ENCODE measurements around the gene TMTC2. TPM values are rescaled to one million over a fixed set of nuclear protein-coding genes. Genes with fewer than 3 reads are reported as not detected.

TMTC2 gene
- total and polyA plus RNA-seq, 2 experiments from 2014 or later, result 0.36 to 5.6 TPM

- in situ Hi-C loops (cut with MboI), result no loop called here
- H4K20me1 ChIP-seq (ENCODE audit: insufficient read depth), result no peaks in the 10 kb centered on the region
- no peaks in the 10 kb centered on the region for H3K79me2 ChIP-seq (ENCODE audit: insufficient read depth)
- H2AFZ ChIP-seq, result no peak overlapping the region
- H3K4me1 ChIP-seq (ENCODE audit: insufficient read depth), result no peaks in the 10 kb centered on the region
- no peak overlapping the region for H3K4me3 ChIP-seq
- no peak for DNase-seq
- H3F3A ChIP-seq (ENCODE audit: insufficient read depth), result no peaks in the 10 kb centered on the region
- TF ChIP-seq EZH2 (IDR thresholded peaks at IDR 0.05; ENCODE audit: insufficient read depth, poor library complexity, severe bottlenecking) (no peak), EZH2phosphoT487 (IDR thresholded peaks at IDR 0.05; ENCODE audit: insufficient read depth, low read depth) (no peak)
- H3K4me2 ChIP-seq (ENCODE audit: unreplicated experiment), result no peak overlapping the region
- no peaks in the 10 kb centered on the region for H3K9me2 ChIP-seq (ENCODE audit: insufficient read depth)
- H3K9ac ChIP-seq, result no peak overlapping the region
- 93 to 94% methylated on average over 3 of the region's 3 CpGs for WGBS, 2 experiments (ENCODE audit: low coverage in 1 of 2, low lambda C conversion rate in 2 of 2, missing lambda C conversion rate in 2 of 2)
- no peaks in the 10 kb centered on the region for H3K9me3 ChIP-seq (ENCODE audit: low read depth)
- no peaks in the 10 kb centered on the region for H3K36me3 ChIP-seq (ENCODE audit: low read depth)
- no peak overlapping the region for H3K27ac ChIP-seq
- no peaks in the 10 kb centered on the region for H3K27me3 ChIP-seq (replicated peaks; ENCODE audit: insufficient read depth)
These were observed 162.1 kb downstream of the TMTC2 start for GRCh38 chr12:82848845-82849244.

GRCh38 chr12:82852529-82852928 lies 165.8 kb downstream of the TMTC2 start:
- WGBS, 2 experiments (ENCODE audit: low coverage in 1 of 2, low lambda C conversion rate in 2 of 2, missing lambda C conversion rate in 2 of 2), result 83 to 91% methylated on average over 1 of the region's 1 CpG
- H3F3A ChIP-seq (ENCODE audit: insufficient read depth), result no peaks in the 10 kb centered on the region
- no peak overlapping the region for H2AFZ ChIP-seq
- no peaks in the 10 kb centered on the region for H4K20me1 ChIP-seq (ENCODE audit: insufficient read depth)
- H3K9ac ChIP-seq, result no peak overlapping the region
- no peak overlapping the region for H3K27ac ChIP-seq
- H3K4me3 ChIP-seq, result no peak overlapping the region
- H3K36me3 ChIP-seq (ENCODE audit: low read depth), result no peaks in the 10 kb centered on the region
- H3K9me3 ChIP-seq (ENCODE audit: low read depth), result no peaks in the 10 kb centered on the region
- no peak for DNase-seq
- H3K4me2 ChIP-seq (ENCODE audit: unreplicated experiment), result no peak overlapping the region
- no peak for TF ChIP-seq EZH2phosphoT487 (IDR thresholded peaks at IDR 0.05; ENCODE audit: insufficient read depth, low read depth)
- TF ChIP-seq EZH2 (IDR thresholded peaks at IDR 0.05; ENCODE audit: insufficient read depth, poor library complexity, severe bottlenecking), result no peak
- no peaks in the 10 kb centered on the region for H3K79me2 ChIP-seq (ENCODE audit: insufficient read depth)
- in situ Hi-C loops (cut with MboI), result no loop called here
- H3K9me2 ChIP-seq (ENCODE audit: insufficient read depth), result no peaks in the 10 kb centered on the region
- no peaks in the 10 kb centered on the region for H3K4me1 ChIP-seq (ENCODE audit: insufficient read depth)
- H3K27me3 ChIP-seq (replicated peaks; ENCODE audit: insufficient read depth), result no peaks in the 10 kb centered on the region

GRCh38 chr12:82855872-82856271 lies 169.2 kb downstream of the TMTC2 start:
- Histone ChIP-seq H3K4me3 (no peak overlapping the region), H3K4me2 (ENCODE audit: unreplicated experiment) (no peak overlapping the region), H3K27ac (no peak overlapping the region), H3F3A (ENCODE audit: insufficient read depth) (no peaks in the 10 kb centered on the region), H3K9me3 (ENCODE audit: low read depth) (no peaks in the 10 kb centered on the region), H3K4me1 (ENCODE audit: insufficient read depth) (no peaks in the 10 kb centered on the region), H3K36me3 (ENCODE audit: low read depth) (no peaks in the 10 kb centered on the region), H3K9ac (no peak overlapping the region), H3K27me3 (replicated peaks; ENCODE audit: insufficient read depth) (no peaks in the 10 kb centered on the region), H3K79me2 (ENCODE audit: insufficient read depth) (no peaks in the 10 kb centered on the region), H4K20me1 (ENCODE audit: insufficient read depth) (no peaks in the 10 kb centered on the region), H2AFZ (no peak overlapping the region), H3K9me2 (ENCODE audit: insufficient read depth) (no peaks in the 10 kb centered on the region)
- in situ Hi-C loops (cut with MboI), result no loop called here
- TF ChIP-seq EZH2 (IDR thresholded peaks at IDR 0.05; ENCODE audit: insufficient read depth, poor library complexity, severe bottlenecking), result no peak
- TF ChIP-seq EZH2phosphoT487 (IDR thresholded peaks at IDR 0.05; ENCODE audit: insufficient read depth, low read depth), result no peak
- no peak for DNase-seq

GRCh38 chr12:82857276-82857675 lies 170.6 kb downstream of the TMTC2 start:
- WGBS, 2 experiments (ENCODE audit: low coverage in 1 of 2, low lambda C conversion rate in 2 of 2, missing lambda C conversion rate in 2 of 2), result 97 to 100% methylated on average over 7 of the region's 7 CpGs
- Histone ChIP-seq H3K4me3 (no peak overlapping the region), H2AFZ (no peak overlapping the region), H3K36me3 (ENCODE audit: low read depth) (no peaks in the 10 kb centered on the region), H3F3A (ENCODE audit: insufficient read depth) (no peaks in the 10 kb centered on the region), H3K27me3 (replicated peaks; ENCODE audit: insufficient read depth) (no peaks in the 10 kb centered on the region), H3K4me1 (ENCODE audit: insufficient read depth) (peaks cover 10% of the 10 kb centered on the region; the same call in 1 of the 2 replicates), H3K27ac (no peak overlapping the region), H3K9ac (no peak overlapping the region), H4K20me1 (ENCODE audit: insufficient read depth) (no peaks in the 10 kb centered on the region), H3K9me3 (ENCODE audit: low read depth) (no peaks in the 10 kb centered on the region), H3K4me2 (ENCODE audit: unreplicated experiment) (no peak overlapping the region), H3K9me2 (ENCODE audit: insufficient read depth) (no peaks in the 10 kb centered on the region), H3K79me2 (ENCODE audit: insufficient read depth) (no peaks in the 10 kb centered on the region)
- TF ChIP-seq EZH2phosphoT487 (IDR thresholded peaks at IDR 0.05; ENCODE audit: insufficient read depth, low read depth), result no peak
- no peak for TF ChIP-seq EZH2 (IDR thresholded peaks at IDR 0.05; ENCODE audit: insufficient read depth, poor library complexity, severe bottlenecking)
- in situ Hi-C loops (cut with MboI), result no loop called here
- DNase-seq, result no peak

- Histone ChIP-seq H3F3A (ENCODE audit: insufficient read depth) (no peaks in the 10 kb centered on the region), H3K9ac (no peak overlapping the region), H4K20me1 (ENCODE audit: insufficient read depth) (no peaks in the 10 kb centered on the region), H3K27ac (no peak overlapping the region), H3K27me3 (replicated peaks; ENCODE audit: insufficient read depth) (no peaks in the 10 kb centered on the region), H3K9me3 (ENCODE audit: low read depth) (no peaks in the 10 kb centered on the region), H3K9me2 (ENCODE audit: insufficient read depth) (no peaks in the 10 kb centered on the region), H3K79me2 (ENCODE audit: insufficient read depth) (no peaks in the 10 kb centered on the region), H3K4me3 (no peak overlapping the region), H3K4me1 (ENCODE audit: insufficient read depth) (peaks cover 13% of the 10 kb centered on the region; the same call in 1 of the 2 replicates), H3K4me2 (ENCODE audit: unreplicated experiment) (no peak overlapping the region), H2AFZ (no peak overlapping the region), H3K36me3 (ENCODE audit: low read depth) (no peaks in the 10 kb centered on the region)
- TF ChIP-seq EZH2phosphoT487 (IDR thresholded peaks at IDR 0.05; ENCODE audit: insufficient read depth, low read depth), result no peak
- no peak for TF ChIP-seq EZH2 (IDR thresholded peaks at IDR 0.05; ENCODE audit: insufficient read depth, poor library complexity, severe bottlenecking)
- in situ Hi-C loops (cut with MboI), result no loop called here
- WGBS, 2 experiments (ENCODE audit: low coverage in 1 of 2, low lambda C conversion rate in 2 of 2, missing lambda C conversion rate in 2 of 2), result 93 to 94% methylated on average over 10 of the region's 10 CpGs
- no peak for DNase-seq
These were observed 171.3 kb downstream of the TMTC2 start for GRCh38 chr12:82857911-82858533.

Data from GM23248 (cell line).